Kidney (tissue), 14 donors: ENCODE data around the gene SLC25A41. TPM values are rescaled to one million over a fixed set of nuclear protein-coding genes. Genes with fewer than 3 reads are reported as not detected.

Source experiments
- DNase-seq, 5 donors: peaks; one replicate each; pipeline ENCODE4 v3.0.0-alpha.2; 2013 to 2020
- FAIRE-seq: peaks from 2 replicates; lab custom pipeline; 2012; peaks lifted over from hg19 to GRCh38; lab: Jason Lieb, UNC
- H3K27ac ChIP-seq, 2 donors: one replicate each; pipeline ENCODE4 v1.7.0; 2013; ENCODE audit warnings: low read depth in 2 of 2, low read length in 2 of 2, inconsistent platforms in 1 of 2
- H3K27me3 ChIP-seq: one replicate; pipeline ENCODE4 v1.7.1; 2013; ENCODE audit warnings: low read length, inconsistent platforms; ENCODE audit not compliant: control insufficient read depth, insufficient read depth
- H3K36me3 ChIP-seq, 3 donors: one replicate each; pipeline versions ENCODE4 v1.7.0 to v1.7.1; 2013; ENCODE audit warnings: low read length in 3 of 3, control low read depth in 1 of 3, inconsistent platforms in 1 of 3; ENCODE audit not compliant: insufficient read depth in 3 of 3, control insufficient read depth in 2 of 3
- H3K4me1 ChIP-seq, 3 donors: one replicate each; pipeline versions ENCODE4 v1.7.0 to v1.7.1; 2013; ENCODE audit warnings: low read length in 3 of 3, inconsistent platforms in 1 of 3, low read depth in 1 of 3; ENCODE audit not compliant: control insufficient read depth in 2 of 3, insufficient read depth in 2 of 3
- H3K4me3 ChIP-seq, 3 donors: one replicate each; pipeline versions ENCODE4 v1.7.0 to v1.8.1; 2013; ENCODE audit warnings: low read length in 3 of 3, control low read depth in 1 of 3, inconsistent platforms in 1 of 3
- H3K9ac ChIP-seq, 3 donors: one replicate each; pipeline versions ENCODE4 v1.7.0 to v1.7.1; 2013; ENCODE audit warnings: low read length in 3 of 3, control low read depth in 1 of 3, inconsistent platforms in 1 of 3
- H3K9me3 ChIP-seq, 3 donors: one replicate each; pipeline versions ENCODE4 v1.7.0 to v1.7.1; 2013; ENCODE audit warnings: low read length in 3 of 3, control low read depth in 1 of 3, inconsistent platforms in 1 of 3; ENCODE audit not compliant: control insufficient read depth in 2 of 3, insufficient read depth in 1 of 3
- CTCF ChIP-seq: IDR thresholded peaks from 3 replicates; pipeline ENCODE4 v1.5.1; 2012; ENCODE audit warnings: mild to moderate bottlenecking, moderate library complexity, borderline replicate concordance; ENCODE audit not compliant: insufficient read depth; ENCODE audit errors: extremely low read depth
- intact Hi-C: fragments of 100-400 bp; cut with DNase I; formaldehyde crosslinking; loops from one replicate; pipeline ENCODE4 v1.11.1; 2022
- polyA plus RNA-seq: library from polyadenylated mRNA; stranded (reverse); fragments of 350-450 nt; fragmentation: Illumina TruSeq; extraction: RNeasy Lipid Tissue Mini Kit (QIAGEN cat#74804); gene quantifications from one replicate; pipeline ENCODE4 v1.2.3, GENCODE V29; 2014; ENCODE audit warnings: low read depth, low replicate concordance; ENCODE audit not compliant: insufficient read depth
- total RNA-seq: library from RNA; stranded (reverse); fragmentation: NEBNext Ultra II Directional; extraction: Animal tissue kit (Norgen Biotek cat#: 25700); gene quantifications from one replicate; pipeline ENCODE4 v1.2.1, GENCODE V29; 2021
- donor health status: control.
- donor health status: control.
- donor health status: control.
- donor health status: control.
- donor health status: control.
- donor health status: DM: yes; HTN: yes; CAD: no.
- donor health status: Normal renal cell carcinoma (clear cell type).

The SLC25A41 gene
- total and polyA plus RNA-seq, 2 donors from 2014 or later: 0.28 to 0.69 TPM

- Histone ChIP-seq H3K27me3 (no peaks in the 10 kb centered on the region), H3K9me3 (no peaks in the 10 kb centered on the region), H3K4me1 (no peaks in the 10 kb centered on the region), H3K9ac (no peak overlapping the region), H3K27ac (no peak overlapping the region), H3K4me3 (no peak overlapping the region), H3K36me3 (peaks cover 13 to 57% (median 23%) of the 10 kb centered on the region in 3 donors)
- intact Hi-C loops: no loop called here
- no peak for TF ChIP-seq CTCF
- FAIRE-seq: no peak
- DNase-seq: no peak
Measured at GRCh38 chr19:6384381-6384780, 49.2 kb downstream of the SLC25A41 start.

GRCh38 chr19:6383188-6383587 lies 50.4 kb downstream of the SLC25A41 start:
- TF ChIP-seq CTCF: no peak
- Histone ChIP-seq H3K27me3 (no peaks in the 10 kb centered on the region), H3K27ac (no peak overlapping the region), H3K36me3 (peaks cover 10 to 48% (median 20%) of the 10 kb centered on the region in 3 donors), H3K4me3 (no peak overlapping the region), H3K9me3 (no peaks in the 10 kb centered on the region), H3K9ac (no peak overlapping the region), H3K4me1 (peaks cover 0 to 2% (median 0%) of the 10 kb centered on the region in 3 donors)
- FAIRE-seq (no peak), DNase-seq (no peak)
- intact Hi-C loops: no loop called here

- FAIRE-seq (no peak), DNase-seq (peak in 1 of 5 donors; percentile 63)
- TF ChIP-seq CTCF: no peak
- H3K9ac ChIP-seq: no peak overlapping the region
- no peak overlapping the region for H3K4me3 ChIP-seq
- H3K27me3 ChIP-seq: no peaks in the 10 kb centered on the region
- H3K9me3 ChIP-seq: no peaks in the 10 kb centered on the region
- intact Hi-C loops: no loop called here
- H3K27ac ChIP-seq: no peak overlapping the region
- peaks cover 10 to 36% (median 13%) of the 10 kb centered on the region in 3 donors for H3K36me3 ChIP-seq
- peaks cover 0 to 2% (median 0%) of the 10 kb centered on the region in 3 donors for H3K4me1 ChIP-seq
Measured at GRCh38 chr19:6381030-6381750, 52.4 kb downstream of the SLC25A41 start.
